Measurements from ENCODE around the gene PHKA1. TPM values are rescaled to one million over a fixed set of nuclear protein-coding genes. Genes with fewer than 3 reads are reported as not detected.

Gene PHKA1
- polyA plus RNA-seq, 3 donors = 2.3 to 5.2 (median 2.8) TPM

Other genes starting within 250 kb of the PHKA1 start
- gene HDAC8, start 141.5 kb downstream of the PHKA1 start, polyA plus RNA-seq = 10 to 100 TPM; 12.2 to 27.8 (median 14.9) TPM
- gene DMRTC1B, start 62.6 kb upstream of the PHKA1 start, polyA plus RNA-seq = under 1 TPM in 2 of 3 donors, not detected in 1; 0.07 to 0.94 TPM
- not detected for gene FAM236B, start 68.4 kb upstream of the PHKA1 start, polyA plus RNA-seq
- gene FAM236D, start 93.9 kb upstream of the PHKA1 start, polyA plus RNA-seq = not detected
- gene FAM236C, start 198.3 kb upstream of the PHKA1 start, polyA plus RNA-seq = not detected
- not detected for gene FAM236A, start 223.9 kb upstream of the PHKA1 start, polyA plus RNA-seq
- under 1 TPM in 1 of 3 donors, not detected in 2; 0.48 TPM for gene DMRTC1, start 229.5 kb upstream of the PHKA1 start, polyA plus RNA-seq

Data from adipose tissue (tissue), 3 donors.